HepG2 (cell line): ENCODE data around the gene TNXB. TPM values are rescaled to one million over a fixed set of nuclear protein-coding genes. Genes with fewer than 3 reads are reported as not detected.

Source experiments
- ATAC-seq: fragments of 200-7000 bp; cut with Tn5 transposase; 3 replicates; pipeline ENCODE4 v1.9.1; 2020; ENCODE audit warnings: mild to moderate bottlenecking, moderate library complexity
- BruUV-seq: library from RNA; stranded (reverse); fragments of 400-500 nt; replicated peaks from 2 replicates; lab custom pipeline; 2021; lab: Mats Ljungman, UMichigan
- CTCF ChIA-PET: fragments of 300-600 bp; formaldehyde crosslinking; extraction: SDS; loops from one replicate; lab custom pipeline; 2021; ENCODE audit warnings: low total read pairs, inconsistent platforms, low intra/inter-chr PET ratio; lab: Yijun Ruan, JAX
- POLR2A ChIA-PET: fragments of 350-600 bp; sonication (Branson Sonifier 250); formaldehyde crosslinking; loops from one replicate; lab custom pipeline; 2020; ENCODE audit warnings: antibody characterized with exemption, inconsistent platforms; lab: Yijun Ruan, JAX
- DNase-seq: peaks from one replicate; pipeline ENCODE4 v3.0.0-alpha.2; 2015; ENCODE audit warnings: low spot score
- FAIRE-seq: peaks from 3 replicates; lab custom pipeline; 2011; peaks lifted over from hg19 to GRCh38; lab: Jason Lieb, UNC
- H2AFZ ChIP-seq: one replicate; pipeline ENCODE4 v1.6.1; 2011; ENCODE audit warnings: low read length, inconsistent platforms
- H3K27ac ChIP-seq: fragments of 300-600 bp; 3 replicates; pipeline ENCODE4 v1.8.0; 2011; ENCODE audit warnings: mixed run types, mild to moderate bottlenecking, mixed read lengths, low read length, inconsistent platforms; ENCODE audit not compliant: insufficient read depth; ENCODE audit errors: extremely low read length
- H3K27me3 ChIP-seq, 2 experiments: fragments of 200-600 bp in 1 of 2; 2 replicates in 1 of 2; 3 replicates in 1 of 2; pipeline versions ENCODE4 v1.6.0 to v1.8.0; 2011; ENCODE audit warnings: low read length in 2 of 2, mild to moderate bottlenecking in 2 of 2, moderate library complexity in 2 of 2, inconsistent platforms in 1 of 2; ENCODE audit not compliant: insufficient read depth in 2 of 2, control insufficient read depth in 1 of 2
- H3K36me3 ChIP-seq, 2 experiments: fragments of 200-600 bp in 1 of 2; replicated peaks in 1 of 2; 2 replicates in 1 of 2; 3 replicates in 1 of 2; pipeline versions ENCODE4 v1.5.1 to v1.8.0; 2011; ENCODE audit warnings: low read length in 2 of 2, inconsistent platforms in 1 of 2; ENCODE audit not compliant: insufficient read depth in 2 of 2, control insufficient read depth in 1 of 2
- H3K4me1 ChIP-seq: 2 replicates; pipeline ENCODE4 v1.5.1; 2012; ENCODE audit warnings: low read length, inconsistent platforms; ENCODE audit not compliant: insufficient read depth
- H3K4me2 ChIP-seq: 2 replicates; pipeline ENCODE4 v1.6.0; 2011; ENCODE audit warnings: low read depth, low read length, inconsistent platforms
- H3K4me3 ChIP-seq, 3 experiments: fragments of 200-600 bp in 1 of 3; sonication (generic), shearing (Covaris generic) in 1 of 3; replicated peaks in 1 of 3; 2 replicates each; pipeline ENCODE4 v1.5.1; 2011 to 2016; ENCODE audit warnings: low read length in 3 of 3, inconsistent platforms in 2 of 3, low read depth in 2 of 3, mild to moderate bottlenecking in 2 of 3, control low read depth in 1 of 3, mixed read lengths in 1 of 3; ENCODE audit not compliant: insufficient read depth in 1 of 3
- H3K79me2 ChIP-seq: one replicate; pipeline ENCODE4 v1.6.1; 2011; ENCODE audit warnings: low read length, inconsistent platforms; ENCODE audit not compliant: insufficient read depth
- H3K9ac ChIP-seq: 2 replicates; pipeline ENCODE4 v1.6.0; 2011; ENCODE audit warnings: mild to moderate bottlenecking, low read depth, low read length, inconsistent platforms; ENCODE audit not compliant: insufficient read depth
- H3K9me3 ChIP-seq: 2 replicates; pipeline ENCODE4 v1.5.1; 2012; ENCODE audit warnings: mild to moderate bottlenecking, low read length
- H4K20me1 ChIP-seq: 2 replicates; pipeline ENCODE4 v1.6.0; 2011; ENCODE audit warnings: inconsistent platforms, mild to moderate bottlenecking, low read length, moderate library complexity; ENCODE audit not compliant: insufficient read depth
- BORCS8-MEF2B ChIP-seq: sonication (generic); formaldehyde crosslinking; IDR thresholded peaks from 2 replicates; pipeline ENCODE4 v1.8.0; 2022; ENCODE audit warnings: mild to moderate bottlenecking, missing genetic modification reagents
- DNMT3B ChIP-seq: conservative IDR thresholded peaks from 2 replicates; pipeline ENCODE4 v1.6.1; 2016; ENCODE audit warnings: missing biosample characterization, control low read depth
- EP300 ChIP-seq, 3 experiments: sonication (generic) in 1 of 3; formaldehyde crosslinking in 1 of 3; IDR thresholded peaks; 2 replicates each; pipeline versions ENCODE4 v1.5.1 to v1.6.1; 2011 to 2020; ENCODE audit warnings: low read depth in 2 of 3, low read length in 2 of 3, borderline replicate concordance in 1 of 3, improper control_type of control experiment in 1 of 3, mild to moderate bottlenecking in 1 of 3, missing genetic modification reagents in 1 of 3, moderate library complexity in 1 of 3
- HMG20A ChIP-seq: IDR thresholded peaks from 2 replicates; pipeline ENCODE4 v1.6.1; 2016; ENCODE audit warnings: borderline replicate concordance
- HOXD1 ChIP-seq: sonication (generic); formaldehyde crosslinking; IDR thresholded peaks from 2 replicates; pipeline ENCODE4 v1.5.0; 2020; ENCODE audit warnings: missing genetic modification reagents
- KDM2A ChIP-seq: sonication (generic); formaldehyde crosslinking; IDR thresholded peaks from 2 replicates; pipeline ENCODE4 v1.4.0; 2020; ENCODE audit warnings: low read depth, missing genetic modification reagents, borderline replicate concordance
- MTF2 ChIP-seq: sonication (generic); formaldehyde crosslinking; IDR thresholded peaks from 2 replicates; pipeline ENCODE4 v1.5.0; 2020; ENCODE audit warnings: missing genetic modification reagents, borderline replicate concordance
- RARA ChIP-seq: IDR thresholded peaks from 2 replicates; pipeline ENCODE4 v1.6.1; 2016; ENCODE audit warnings: missing genetic modification reagents, missing compliant biosample characterization
- RBAK ChIP-seq: sonication (generic); formaldehyde crosslinking; IDR thresholded peaks from 2 replicates; pipeline ENCODE4 v1.5.1; 2020; ENCODE audit warnings: mild to moderate bottlenecking, missing genetic modification reagents
- WGBS: methylation state at CpG from one replicate; pipeline ENCODE4 v1.1.6; 2017; ENCODE audit warnings: low lambda C conversion rate; 5-methylcytosine and 5-hydroxymethylcytosine counted together
- in situ Hi-C: cut with HindIII; loops from 2 replicates; pipeline ENCODE4 v1.10.0; 2017; ENCODE audit warnings: low pct_unique_long_range_greater_than_20kb; ENCODE audit not compliant: extremely low pct_ligation_motif_present
- intact Hi-C: fragments of 100-400 bp; cut with micrococcal nuclease; formaldehyde crosslinking; loops from one replicate; pipeline ENCODE4 v1.10.0; 2022; ENCODE audit not compliant: unreplicated experiment
- polyA plus RNA-seq, 8 experiments: library from polyadenylated mRNA; depleted of rRNA in 3 of 8; stranded (reverse) in 7 of 8; unstranded in 1 of 8; fragments of >200 nt; fragmentation: Illumina TruSeq in 4 of 8; extraction: Trizol in 4 of 8; gene quantifications; 2 replicates each; pipeline versions ENCODE4 v1.2.1 to v1.2.3, GENCODE V29; 2011 to 2016; ENCODE audit warnings: low read depth in 4 of 8, missing spikeins in 1 of 8, mixed read lengths in 1 of 8; ENCODE audit not compliant: insufficient read depth in 1 of 8
- total RNA-seq, 5 experiments: library from RNA; depleted of rRNA; stranded (reverse); fragments of >200 nt; fragmentation: Illumina TruSeq; extraction: Trizol; gene quantifications; 2 replicates each; pipeline ENCODE4 v1.2.3, GENCODE V29; 2016; ENCODE audit warnings: low read depth in 1 of 5
- TF ChIP-seq, protein P1 (sequence below): sonication (generic); formaldehyde crosslinking; IDR thresholded peaks from 2 replicates; pipeline ENCODE4 v1.4.0; 2020; ENCODE audit warnings: missing genetic modification reagents
- TF ChIP-seq, protein P2 (sequence below): sonication (generic); formaldehyde crosslinking; IDR thresholded peaks from 2 replicates; pipeline ENCODE4 v1.8.1; 2023; ENCODE audit warnings: mild to moderate bottlenecking, missing genetic modification reagents
- TF ChIP-seq, protein P3 (sequence below): sonication (generic); formaldehyde crosslinking; IDR thresholded peaks from 2 replicates; pipeline ENCODE4 v1.4.0; 2020; ENCODE audit warnings: mild to moderate bottlenecking, missing genetic modification reagents
- TF ChIP-seq, protein P4 (sequence below): sonication (generic); formaldehyde crosslinking; IDR thresholded peaks from 2 replicates; pipeline ENCODE4 v1.5.0; 2020; ENCODE audit warnings: mild to moderate bottlenecking, missing genetic modification reagents

The TNXB gene
- total and polyA plus RNA-seq, 2 of the 13 experiments (the other 11 are each of a cell fraction or from before 2014, with no cell fraction given): 1.6 to 2.7 TPM

DNA sequence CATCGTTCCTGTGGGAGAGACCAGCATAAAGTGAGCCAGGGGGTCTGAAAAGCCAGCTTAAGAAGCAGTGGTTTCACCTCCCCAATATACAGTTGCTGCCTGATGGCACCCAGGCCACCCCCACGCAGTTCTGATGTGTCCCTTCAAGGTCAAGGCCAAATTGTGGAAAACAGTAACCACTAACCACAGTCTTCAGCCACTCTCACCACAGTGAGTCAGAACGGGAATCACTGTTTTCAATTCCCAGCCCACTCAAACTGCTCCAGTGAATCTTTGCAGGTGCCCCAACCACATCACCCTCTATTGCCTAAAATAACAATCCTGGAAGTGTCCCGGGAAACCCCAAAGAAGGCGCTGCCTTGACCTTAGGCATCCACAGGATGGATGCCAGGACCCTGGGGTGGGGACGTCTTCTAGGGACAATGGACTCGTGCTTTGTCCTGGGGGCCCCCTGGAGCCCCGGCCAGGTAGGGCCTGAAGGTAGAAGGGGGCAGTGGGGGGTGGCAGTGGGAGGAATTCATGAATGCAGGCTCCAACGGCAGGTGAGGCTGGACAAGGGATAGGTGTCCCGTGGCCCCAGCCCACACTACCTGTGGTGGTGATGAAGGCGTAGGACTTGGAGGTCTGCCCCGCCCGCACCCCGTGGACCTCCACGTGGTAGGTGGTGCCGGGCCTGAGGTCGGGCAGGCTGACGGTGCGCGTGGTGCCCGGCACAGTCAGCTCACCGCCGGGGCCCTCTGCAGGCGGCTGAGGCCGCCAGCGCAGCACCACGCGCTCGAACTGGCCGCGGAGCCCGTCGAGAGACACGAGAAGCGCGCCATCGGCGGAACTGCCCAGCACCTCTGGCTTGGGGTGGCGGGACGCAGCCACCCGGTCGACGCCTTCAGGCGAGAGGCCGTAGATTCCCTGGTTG lies 22.2 kb downstream of the TNXB start:
- peaks cover 6 to 40% of the 10 kb centered on the region in 2 experiments for H3K27me3 ChIP-seq
- H3K27ac ChIP-seq: no peak overlapping the region
- in situ Hi-C loops (loop anchor here (25.0 kb wide), 1 partner anchor 700 kb away; no protein-coding TSS in a partner anchor), intact Hi-C loops (loop anchor here (1.0 kb wide), 2 partner anchors 32 to 67 kb away; partner anchors contain the start of gene PPT2)
- no peak for FAIRE-seq
- WGBS: 52% methylated on average over 13 of the region's 45 CpGs
- H3K9me3 ChIP-seq: no peaks in the 10 kb centered on the region
- H3K4me2 ChIP-seq: 0 out of 2 replicates have a peak overlapping the region, but pooled peaks have one; percentile 5
- H3K36me3 ChIP-seq: no peaks in the 10 kb centered on the region
- no peak overlapping the region for H3K4me3 ChIP-seq
- CTCF ChIA-PET: interaction anchor here (1.1 to 1.6 kb wide), 4 partner anchors 30 to 158 kb away, joined by 4 to 6 read pairs (median 5); partner anchors contain the start of gene PPT2
- no peak overlapping the region for H3K9ac ChIP-seq
- no peaks in the 10 kb centered on the region for H3K79me2 ChIP-seq
- no TSS peak for BruUV-seq
- H3K4me1 ChIP-seq: peaks cover 50% of the 10 kb centered on the region
- H2AFZ ChIP-seq: no peak overlapping the region
- H4K20me1 ChIP-seq: no peaks in the 10 kb centered on the region
- ATAC-seq: no peak
- peak; percentile 27 for DNase-seq
- POLR2A ChIA-PET: interaction anchor here (0.8 to 1.7 kb wide), 4 partner anchors 10 to 352 kb away, joined by 3 to 5 read pairs (median 4); no protein-coding TSS in a partner anchor
- TF ChIP-seq, protein P1, sequence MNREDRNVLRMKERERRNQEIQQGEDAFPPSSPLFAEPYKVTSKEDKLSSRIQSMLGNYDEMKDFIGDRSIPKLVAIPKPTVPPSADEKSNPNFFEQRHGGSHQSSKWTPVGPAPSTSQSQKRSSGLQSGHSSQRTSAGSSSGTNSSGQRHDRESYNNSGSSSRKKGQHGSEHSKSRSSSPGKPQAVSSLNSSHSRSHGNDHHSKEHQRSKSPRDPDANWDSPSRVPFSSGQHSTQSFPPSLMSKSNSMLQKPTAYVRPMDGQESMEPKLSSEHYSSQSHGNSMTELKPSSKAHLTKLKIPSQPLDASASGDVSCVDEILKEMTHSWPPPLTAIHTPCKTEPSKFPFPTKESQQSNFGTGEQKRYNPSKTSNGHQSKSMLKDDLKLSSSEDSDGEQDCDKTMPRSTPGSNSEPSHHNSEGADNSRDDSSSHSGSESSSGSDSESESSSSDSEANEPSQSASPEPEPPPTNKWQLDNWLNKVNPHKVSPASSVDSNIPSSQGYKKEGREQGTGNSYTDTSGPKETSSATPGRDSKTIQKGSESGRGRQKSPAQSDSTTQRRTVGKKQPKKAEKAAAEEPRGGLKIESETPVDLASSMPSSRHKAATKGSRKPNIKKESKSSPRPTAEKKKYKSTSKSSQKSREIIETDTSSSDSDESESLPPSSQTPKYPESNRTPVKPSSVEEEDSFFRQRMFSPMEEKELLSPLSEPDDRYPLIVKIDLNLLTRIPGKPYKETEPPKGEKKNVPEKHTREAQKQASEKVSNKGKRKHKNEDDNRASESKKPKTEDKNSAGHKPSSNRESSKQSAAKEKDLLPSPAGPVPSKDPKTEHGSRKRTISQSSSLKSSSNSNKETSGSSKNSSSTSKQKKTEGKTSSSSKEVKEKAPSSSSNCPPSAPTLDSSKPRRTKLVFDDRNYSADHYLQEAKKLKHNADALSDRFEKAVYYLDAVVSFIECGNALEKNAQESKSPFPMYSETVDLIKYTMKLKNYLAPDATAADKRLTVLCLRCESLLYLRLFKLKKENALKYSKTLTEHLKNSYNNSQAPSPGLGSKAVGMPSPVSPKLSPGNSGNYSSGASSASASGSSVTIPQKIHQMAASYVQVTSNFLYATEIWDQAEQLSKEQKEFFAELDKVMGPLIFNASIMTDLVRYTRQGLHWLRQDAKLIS (CRISPR knock-in tag): no peak
- TF ChIP-seq, protein P2, sequence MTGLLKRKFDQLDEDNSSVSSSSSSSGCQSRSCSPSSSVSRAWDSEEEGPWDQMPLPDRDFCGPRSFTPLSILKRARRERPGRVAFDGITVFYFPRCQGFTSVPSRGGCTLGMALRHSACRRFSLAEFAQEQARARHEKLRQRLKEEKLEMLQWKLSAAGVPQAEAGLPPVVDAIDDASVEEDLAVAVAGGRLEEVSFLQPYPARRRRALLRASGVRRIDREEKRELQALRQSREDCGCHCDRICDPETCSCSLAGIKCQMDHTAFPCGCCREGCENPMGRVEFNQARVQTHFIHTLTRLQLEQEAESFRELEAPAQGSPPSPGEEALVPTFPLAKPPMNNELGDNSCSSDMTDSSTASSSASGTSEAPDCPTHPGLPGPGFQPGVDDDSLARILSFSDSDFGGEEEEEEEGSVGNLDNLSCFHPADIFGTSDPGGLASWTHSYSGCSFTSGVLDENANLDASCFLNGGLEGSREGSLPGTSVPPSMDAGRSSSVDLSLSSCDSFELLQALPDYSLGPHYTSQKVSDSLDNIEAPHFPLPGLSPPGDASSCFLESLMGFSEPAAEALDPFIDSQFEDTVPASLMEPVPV: no peak
- 0 out of 2 replicates have a peak, but pooled peaks have one; percentile 16 for TF ChIP-seq HMG20A (CRISPR knock-in tag)
- no peak for TF ChIP-seq HOXD1 (CRISPR knock-in tag)
- TF ChIP-seq, protein P3, sequence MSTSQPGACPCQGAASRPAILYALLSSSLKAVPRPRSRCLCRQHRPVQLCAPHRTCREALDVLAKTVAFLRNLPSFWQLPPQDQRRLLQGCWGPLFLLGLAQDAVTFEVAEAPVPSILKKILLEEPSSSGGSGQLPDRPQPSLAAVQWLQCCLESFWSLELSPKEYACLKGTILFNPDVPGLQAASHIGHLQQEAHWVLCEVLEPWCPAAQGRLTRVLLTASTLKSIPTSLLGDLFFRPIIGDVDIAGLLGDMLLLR (CRISPR knock-in tag): 0 out of 2 replicates have a peak, but pooled peaks have one; percentile 11
- TF ChIP-seq MTF2: 0 out of 2 replicates have a peak, but pooled peaks have one; percentile 53
- peak; percentile 50 for TF ChIP-seq RARA
- no peak for TF ChIP-seq DNMT3B (CRISPR knock-in tag)
- 0 out of 2 replicates have a peak, but pooled peaks have one; percentile 26 for TF ChIP-seq KDM2A
- no peak for TF ChIP-seq BORCS8-MEF2B (CRISPR knock-in tag)
- TF ChIP-seq EP300 (IDR thresholded peaks at IDR 0.05; ENCODE audit: low read depth in 2 of 2, low read length in 2 of 2): no peak
- no peak for TF ChIP-seq EP300 (CRISPR knock-in tag; IDR thresholded peaks at IDR 0.05; ENCODE audit: borderline replicate concordance)
- TF ChIP-seq, protein P4, sequence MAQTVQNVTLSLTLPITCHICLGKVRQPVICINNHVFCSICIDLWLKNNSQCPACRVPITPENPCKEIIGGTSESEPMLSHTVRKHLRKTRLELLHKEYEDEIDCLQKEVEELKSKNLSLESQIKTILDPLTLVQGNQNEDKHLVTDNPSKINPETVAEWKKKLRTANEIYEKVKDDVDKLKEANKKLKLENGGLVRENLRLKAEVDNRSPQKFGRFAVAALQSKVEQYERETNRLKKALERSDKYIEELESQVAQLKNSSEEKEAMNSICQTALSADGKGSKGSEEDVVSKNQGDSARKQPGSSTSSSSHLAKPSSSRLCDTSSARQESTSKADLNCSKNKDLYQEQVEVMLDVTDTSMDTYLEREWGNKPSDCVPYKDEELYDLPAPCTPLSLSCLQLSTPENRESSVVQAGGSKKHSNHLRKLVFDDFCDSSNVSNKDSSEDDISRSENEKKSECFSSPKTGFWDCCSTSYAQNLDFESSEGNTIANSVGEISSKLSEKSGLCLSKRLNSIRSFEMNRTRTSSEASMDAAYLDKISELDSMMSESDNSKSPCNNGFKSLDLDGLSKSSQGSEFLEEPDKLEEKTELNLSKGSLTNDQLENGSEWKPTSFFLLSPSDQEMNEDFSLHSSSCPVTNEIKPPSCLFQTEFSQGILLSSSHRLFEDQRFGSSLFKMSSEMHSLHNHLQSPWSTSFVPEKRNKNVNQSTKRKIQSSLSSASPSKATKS (CRISPR knock-in tag): no peak
- no peak for TF ChIP-seq RBAK (CRISPR knock-in tag)
